Hair follicle dermal papilla cell (primary cell): ENCODE results near the gene RNF224. TPM values are rescaled to one million over a fixed set of nuclear protein-coding genes. Genes with fewer than 3 reads are reported as not detected.

ENCODE experiments used
- total RNA-seq: library from RNA; depleted of rRNA; stranded (reverse); fragments of >200 nt; gene quantifications from 2 replicates; pipeline ENCODE4 v1.2.3, GENCODE V29; 2012

The RNF224 gene
- total RNA-seq, 1 donor: 0.16 TPM

Other genes starting within 250 kb of the RNF224 start
- gene PTGDS, start 250.0 kb upstream of the RNF224 start, total RNA-seq: 16.9 and 20.2 TPM in 2 replicates
- 2.4 and 3.5 TPM in 2 replicates for gene LCNL1, start 244.5 kb upstream of the RNF224 start, total RNA-seq
- gene PAXX, start 235.1 kb upstream of the RNF224 start, total RNA-seq: 7.3 and 8.5 TPM in 2 replicates
- 0.32 and 2.4 TPM in 2 replicates for gene CLIC3, start 230.9 kb upstream of the RNF224 start, total RNA-seq
- gene ABCA2, start 199.3 kb upstream of the RNF224 start, total RNA-seq: 11.9 and 15.1 TPM in 2 replicates
- not detected in 2 replicates for gene FUT7, start 195.4 kb upstream of the RNF224 start, total RNA-seq
- 4.7 and 6.9 TPM in 2 replicates for gene NPDC1, start 181.3 kb upstream of the RNF224 start, total RNA-seq
- gene ENTPD2, start 173.4 kb upstream of the RNF224 start, total RNA-seq: not detected in 2 replicates
- 1.6 and 1.8 TPM in 2 replicates for gene SAPCD2, start 156.9 kb upstream of the RNF224 start, total RNA-seq
- 32.5 and 40.4 TPM in 2 replicates for gene UAP1L1, start 150.0 kb upstream of the RNF224 start, total RNA-seq
- gene MAN1B1, start 140.5 kb upstream of the RNF224 start, total RNA-seq: 81.1 and 82.9 TPM in 2 replicates
- 68.4 and 81.5 TPM in 2 replicates for gene DPP7, start 112.8 kb upstream of the RNF224 start, total RNA-seq
- 0.12 TPM in 1 of 2 replicates, not detected in the other for gene GRIN1, start 88.3 kb upstream of the RNF224 start, total RNA-seq
- gene LRRC26, start 57.5 kb upstream of the RNF224 start, total RNA-seq: not detected in 2 replicates
- not detected in 2 replicates for gene TMEM210, start 55.4 kb upstream of the RNF224 start, total RNA-seq
- gene ANAPC2, start 38.9 kb upstream of the RNF224 start, total RNA-seq: 23.5 and 23.8 TPM in 2 replicates
- 46.1 and 55.9 TPM in 2 replicates for gene SSNA1, start 38.8 kb upstream of the RNF224 start, total RNA-seq
- 8.9 and 9.4 TPM in 2 replicates for gene TPRN, start 26.8 kb upstream of the RNF224 start, total RNA-seq
- 32.1 and 32.4 TPM in 2 replicates for gene TMEM203, start 21.9 kb upstream of the RNF224 start, total RNA-seq
- 5.1 and 6.8 TPM in 2 replicates for gene NDOR1, start 21.8 kb upstream of the RNF224 start, total RNA-seq
- 0.16 and 0.85 TPM in 2 replicates for gene RNF208, start 5.3 kb upstream of the RNF224 start, total RNA-seq
- 0.32 and 0.73 TPM in 2 replicates for gene CYSRT1, start 2.3 kb upstream of the RNF224 start, total RNA-seq
- gene SLC34A3, start 3.4 kb downstream of the RNF224 start, total RNA-seq: under 0.01 TPM in 1 of 2 replicates, not detected in the other
- gene TUBB4B, start 13.8 kb downstream of the RNF224 start, total RNA-seq: 123 and 132 TPM in 2 replicates
- gene STPG3, start 23.8 kb downstream of the RNF224 start, total RNA-seq: not detected in 2 replicates
- 56.8 and 59.1 TPM in 2 replicates for gene NELFB, start 27.8 kb downstream of the RNF224 start, total RNA-seq
- gene TOR4A, start 50.2 kb downstream of the RNF224 start, total RNA-seq: 4.9 and 6.8 TPM in 2 replicates
- gene NRARP, start 74.8 kb downstream of the RNF224 start, total RNA-seq: not detected in 2 replicates
- 8.1 and 13.5 TPM in 2 replicates for gene EXD3, start 195.7 kb downstream of the RNF224 start, total RNA-seq
- gene NOXA1, start 195.9 kb downstream of the RNF224 start, total RNA-seq: 0.49 and 0.65 TPM in 2 replicates
- not detected in 2 replicates for gene ENTPD8, start 213.9 kb downstream of the RNF224 start, total RNA-seq
- 34.6 and 39.1 TPM in 2 replicates for gene NSMF, start 231.8 kb downstream of the RNF224 start, total RNA-seq